Subcutaneous adipose tissue (tissue), 4 donors: ENCODE measurements around the gene NPIPA7. TPM values are rescaled to one million over a fixed set of nuclear protein-coding genes. Genes with fewer than 3 reads are reported as not detected.
"Not testable (repeated sequence)": the region's sequence is repeated elsewhere in the genome, so short reads cannot be mapped to it uniquely, and the experiment has no call there.

ENCODE experiments used
- CTCF ChIP-seq: fragments of 450-650 bp; IDR thresholded peaks from one replicate; pipeline ENCODE4 v1.5.1; 2016; ENCODE audit warnings: low read depth, mild to moderate bottlenecking, control low read depth, antibody characterized with exemption, moderate library complexity
- small RNA-seq: library from RNA; depleted of rRNA; stranded (forward); fragments of <200 nt; gene quantifications from one replicate; pipeline ENCODE3, GENCODE V24; 2016
- total RNA-seq, 4 donors: library from RNA; depleted of rRNA; stranded (reverse); fragments of >200 nt; gene quantifications; one replicate each; pipeline ENCODE4 v1.1.0, GENCODE V29; 2016

Gene NPIPA7
- 10 to 100 TPM in 1 of 4 donors, 1 to 10 TPM in 2, not detected in 1; 2.4 to 14.5 (median 3.6) TPM for total RNA-seq

GRCh38 chr16:16378840-16379239 lies at the start of gene NPIPA7:
Gene NPIPA7 (plus strand): TSS chr16:16379140. CDS start chr16:16379245, 105 bp downstream.
- not testable (repeated sequence) for TF ChIP-seq CTCF

Small RNA genes within 50 kb of the gene (small RNA-seq; reads per million reads assigned to genes)
- gene AC138969.3 (not detected), gene MIR6511A3 (not detected), gene MIR6770-2 (not detected)

Other genes starting within 250 kb of the NPIPA7 start
- gene ABCC6, start 155.6 kb upstream of the NPIPA7 start, total RNA-seq = 10 to 100 TPM in 1 of 4 donors, 1 to 10 TPM in 3; 1.8 to 19.4 (median 2.2) TPM
- gene NOMO3, start 146.6 kb upstream of the NPIPA7 start, total RNA-seq = 10 to 100 TPM; 13.4 to 74.8 (median 49.7) TPM